Measurements from ENCODE around the gene RBM39.

The RBM39 gene

DNA sequence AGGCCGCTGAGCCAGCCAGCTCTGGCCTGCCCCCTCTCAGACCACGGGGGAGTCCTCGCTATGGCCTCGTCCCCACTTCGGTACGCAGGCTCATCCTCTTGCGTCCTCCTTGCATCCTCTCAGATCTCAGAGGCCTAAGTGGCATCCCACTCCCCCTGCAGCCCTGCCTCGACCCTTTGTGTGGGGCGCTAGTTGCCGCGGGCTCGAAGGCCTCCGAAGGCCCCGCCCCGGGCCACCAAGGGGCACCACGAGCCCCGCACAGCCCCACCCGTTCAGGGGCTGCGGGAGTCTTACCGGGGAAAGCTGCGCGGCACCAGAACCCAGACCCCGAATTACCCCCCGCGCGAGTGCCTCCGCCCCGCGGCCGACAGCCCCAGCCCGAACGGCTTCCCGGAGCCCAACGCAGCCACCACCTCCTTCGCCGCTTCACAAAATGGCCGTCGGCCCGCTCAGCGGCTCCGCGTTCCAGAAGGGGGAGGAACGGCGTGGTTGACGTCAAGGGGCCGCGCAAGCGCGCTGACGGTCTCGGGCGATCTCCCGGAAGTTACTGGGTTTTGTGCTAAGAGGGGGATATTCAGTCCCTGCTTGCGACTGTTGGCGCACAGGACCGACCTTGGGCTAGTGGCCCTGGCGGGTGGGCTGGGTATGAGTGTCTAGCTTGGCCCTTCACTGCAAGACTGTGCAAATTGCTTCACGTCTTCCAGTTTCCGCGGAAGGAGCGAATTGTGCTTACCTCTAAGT is 77.4 kb downstream of the RBM39 start, which contains the start of the genes CPNE1 and RBM12:
CPNE1 (minus strand) TSS at position 435 of the 741 bp plus-strand sequence. CDS start 31,977 bp downstream, outside the sequence.
RBM12 (minus strand) TSS at position 435 of the 741 bp plus-strand sequence. CDS start 9,578 bp downstream, outside the sequence.
- peak within 1 kb of the TSS; percentile 92 for H3K27ac ChIP-seq
- TF ChIP-seq, protein P1, sequence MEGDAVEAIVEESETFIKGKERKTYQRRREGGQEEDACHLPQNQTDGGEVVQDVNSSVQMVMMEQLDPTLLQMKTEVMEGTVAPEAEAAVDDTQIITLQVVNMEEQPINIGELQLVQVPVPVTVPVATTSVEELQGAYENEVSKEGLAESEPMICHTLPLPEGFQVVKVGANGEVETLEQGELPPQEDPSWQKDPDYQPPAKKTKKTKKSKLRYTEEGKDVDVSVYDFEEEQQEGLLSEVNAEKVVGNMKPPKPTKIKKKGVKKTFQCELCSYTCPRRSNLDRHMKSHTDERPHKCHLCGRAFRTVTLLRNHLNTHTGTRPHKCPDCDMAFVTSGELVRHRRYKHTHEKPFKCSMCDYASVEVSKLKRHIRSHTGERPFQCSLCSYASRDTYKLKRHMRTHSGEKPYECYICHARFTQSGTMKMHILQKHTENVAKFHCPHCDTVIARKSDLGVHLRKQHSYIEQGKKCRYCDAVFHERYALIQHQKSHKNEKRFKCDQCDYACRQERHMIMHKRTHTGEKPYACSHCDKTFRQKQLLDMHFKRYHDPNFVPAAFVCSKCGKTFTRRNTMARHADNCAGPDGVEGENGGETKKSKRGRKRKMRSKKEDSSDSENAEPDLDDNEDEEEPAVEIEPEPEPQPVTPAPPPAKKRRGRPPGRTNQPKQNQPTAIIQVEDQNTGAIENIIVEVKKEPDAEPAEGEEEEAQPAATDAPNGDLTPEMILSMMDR (IDR thresholded peaks at IDR 0.05) = peak; percentile 19; the same call in 1 of the 2 replicates
- TF ChIP-seq ZFX (IDR thresholded peaks at IDR 0.05; ENCODE audit: borderline replicate concordance) = no peak

DNA sequence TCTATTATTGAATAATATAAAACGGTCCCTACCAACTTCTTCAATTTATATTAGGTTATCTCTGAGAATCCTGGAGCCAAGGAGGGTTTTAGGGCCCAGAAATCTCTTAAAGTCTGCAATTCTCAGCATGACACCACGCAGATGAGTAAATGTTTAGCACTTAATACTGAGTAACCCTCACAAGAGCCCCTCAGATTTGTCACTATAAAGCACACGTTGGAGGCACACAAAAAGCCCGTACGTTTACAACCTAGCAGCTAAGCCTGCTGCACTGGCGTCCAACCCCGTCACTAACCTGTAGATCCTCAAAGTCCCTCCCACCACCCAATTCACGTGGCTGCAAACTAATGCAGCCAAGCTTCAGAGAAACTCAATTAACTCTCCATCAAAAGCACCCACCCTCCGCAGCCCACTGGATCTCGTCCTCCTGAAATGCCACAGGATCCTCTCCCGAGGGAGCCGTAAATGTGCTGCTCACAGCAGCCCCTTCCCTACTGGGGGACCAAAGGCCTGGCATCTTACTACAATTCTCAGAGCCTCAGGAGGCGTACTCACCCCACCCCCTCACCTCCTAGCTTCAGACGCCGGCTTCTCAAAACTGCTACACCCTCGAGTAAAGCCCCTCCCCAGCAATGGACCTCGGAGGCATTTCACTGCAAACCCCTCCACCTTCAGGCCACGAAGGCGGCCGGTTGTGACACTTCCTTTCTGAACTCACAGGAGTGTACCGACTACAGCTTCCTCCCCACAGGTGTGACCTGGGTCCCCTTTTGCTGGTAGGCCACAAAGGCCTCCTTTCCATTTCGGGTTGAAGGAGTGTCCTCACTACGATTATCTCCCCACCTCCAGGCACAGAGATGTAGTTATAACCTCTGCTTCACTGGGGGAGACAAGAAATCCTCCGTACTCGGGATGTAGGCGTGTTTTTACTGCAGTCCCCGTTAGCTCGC is 78.3 kb downstream of the RBM39 start:
- peak overlapping the region; percentile 92 for H3K27ac ChIP-seq
- TF ChIP-seq ZFX (IDR thresholded peaks at IDR 0.05; ENCODE audit: borderline replicate concordance) = no peak
- TF ChIP-seq, protein P1 (IDR thresholded peaks at IDR 0.05) = no peak

DNA sequence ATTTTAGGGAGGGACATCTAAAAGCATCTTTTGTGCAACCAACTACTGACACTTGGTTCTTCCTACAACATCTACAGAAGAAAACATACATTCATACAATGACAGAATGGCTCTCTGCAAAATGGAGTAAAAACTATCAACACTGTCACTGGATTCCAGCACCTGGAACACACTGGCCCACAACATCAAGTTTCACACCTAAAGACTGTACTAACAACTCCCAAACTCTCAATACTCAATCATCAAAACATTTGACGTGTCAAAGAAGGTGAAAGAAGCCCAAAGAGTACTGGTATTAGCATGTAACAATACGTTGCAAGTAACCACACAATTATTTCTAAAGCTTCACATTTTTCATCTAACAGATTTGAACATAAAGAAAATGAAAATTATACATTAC is 79.5 kb downstream of the RBM39 start:
- H3K27ac ChIP-seq = no peak overlapping the region
- TF ChIP-seq, protein P1 (IDR thresholded peaks at IDR 0.05) = no peak

DNA sequence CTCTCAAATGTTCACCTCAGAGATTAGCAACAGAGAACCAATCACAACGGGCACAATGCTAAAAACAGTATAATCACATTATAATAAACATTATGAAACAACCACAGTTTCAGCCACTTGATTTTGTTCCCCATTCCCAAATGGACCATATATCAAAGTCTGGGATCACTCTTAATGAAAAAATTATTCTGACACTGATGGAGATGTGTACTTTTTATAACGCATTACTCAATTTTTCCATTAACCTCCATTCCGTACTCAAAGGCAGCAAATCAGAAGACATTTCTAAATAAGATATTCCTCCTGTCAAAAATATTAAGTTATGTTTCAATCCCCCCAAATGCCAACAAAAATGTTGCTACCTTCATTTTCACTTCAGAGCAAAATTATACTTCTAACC is 80.2 kb downstream of the RBM39 start:
- H3K27ac ChIP-seq = no peak overlapping the region
- TF ChIP-seq, protein P1 (IDR thresholded peaks at IDR 0.05) = no peak
- TF ChIP-seq ZFX (IDR thresholded peaks at IDR 0.05; ENCODE audit: borderline replicate concordance) = no peak

DNA sequence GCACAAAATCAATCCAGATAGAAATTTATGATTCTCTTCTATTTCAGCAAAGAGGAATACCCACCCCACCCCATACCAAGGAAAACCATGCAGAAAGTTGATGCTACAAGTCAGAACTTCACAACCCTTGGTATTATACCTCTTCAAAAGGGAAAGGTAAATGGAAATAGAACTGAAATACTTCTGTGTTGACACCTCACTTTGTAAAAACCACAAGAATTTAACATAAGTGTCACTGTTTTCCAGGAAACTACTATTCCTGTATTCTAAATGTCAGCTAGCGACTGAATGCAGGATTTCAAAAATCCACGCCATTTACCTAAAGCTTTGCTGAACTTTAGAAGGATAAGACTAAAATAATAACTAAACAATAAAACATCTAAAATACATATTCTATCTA is 81.0 kb downstream of the RBM39 start:
- no peak overlapping the region for H3K27ac ChIP-seq
- TF ChIP-seq ZFX (IDR thresholded peaks at IDR 0.05; ENCODE audit: borderline replicate concordance) = no peak
- TF ChIP-seq, protein P1 (IDR thresholded peaks at IDR 0.05) = no peak

DNA sequence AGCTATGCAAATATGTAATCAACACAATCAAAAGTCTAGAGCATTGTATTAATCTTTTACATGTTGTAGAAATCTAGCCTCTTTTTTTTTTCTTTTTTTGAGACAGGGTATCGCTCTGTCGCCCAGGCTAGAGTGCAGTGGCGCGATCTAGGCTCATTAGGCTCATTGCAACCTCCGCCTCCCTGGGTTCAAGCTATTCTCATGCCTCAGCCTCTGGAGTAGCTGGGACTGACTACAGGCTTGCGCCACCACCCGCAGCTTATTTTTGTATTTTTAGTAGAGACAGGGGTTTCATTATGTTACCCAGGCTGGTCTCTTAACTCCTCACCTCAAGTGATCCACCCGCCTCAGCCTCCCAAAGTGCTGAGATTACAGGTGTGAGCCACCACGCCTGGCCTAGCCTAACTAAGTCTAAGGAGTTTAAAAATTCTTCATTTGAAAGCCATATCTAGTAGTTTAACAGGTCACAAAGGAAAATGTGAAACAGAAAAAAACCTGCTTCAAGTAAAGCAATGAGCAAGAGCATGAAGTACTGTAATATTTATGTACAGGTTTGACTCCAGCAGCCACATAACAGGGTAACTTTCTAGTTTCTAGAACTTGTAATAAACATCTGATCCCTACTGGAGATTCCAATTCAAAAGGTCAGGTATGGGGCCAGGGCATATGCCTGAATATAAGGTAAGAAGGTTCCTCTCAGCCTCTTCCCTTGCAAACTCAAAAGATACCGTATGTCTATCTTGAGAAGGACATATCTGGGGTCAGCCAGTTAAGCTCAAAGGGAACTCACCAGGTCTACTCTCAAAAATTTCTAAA is 81.7 kb downstream of the RBM39 start:
- TF ChIP-seq, protein P1 (IDR thresholded peaks at IDR 0.05) = no peak
- no peak for TF ChIP-seq ZFX (IDR thresholded peaks at IDR 0.05; ENCODE audit: borderline replicate concordance)
- no peak overlapping the region for H3K27ac ChIP-seq
